A673 (cell line): ENCODE measurements around the gene PTGES.

Experiments
- CTCF ChIP-seq: fragments of 300-800, 200-600 bp; sonication (generic); conservative IDR thresholded peaks from 2 replicates; pipeline ENCODE4 v1.5.1; 2017; ENCODE audit warnings: low read depth, mild to moderate bottlenecking, antibody characterized with exemption, low read length, moderate library complexity, mixed read lengths
- EZH2 ChIP-seq: fragments of 200-600 bp; sonication (generic); IDR thresholded peaks from 2 replicates; pipeline ENCODE4 v1.6.1; 2017; ENCODE audit warnings: borderline replicate concordance, low read depth, mild to moderate bottlenecking, mixed read lengths, antibody characterized with exemption, low read length; ENCODE audit not compliant: poor library complexity, severe bottlenecking

- no peak for TF ChIP-seq CTCF
- no peak for TF ChIP-seq EZH2
Measured at GRCh38 chr9:129702589-129703520, 50.0 kb downstream of the PTGES start.
